WTC11 (cell line): ENCODE data around the gene PCDHA3.
"Not testable (repeated sequence)": the region's sequence is repeated elsewhere in the genome, so short reads cannot be mapped to it uniquely, and the experiment has no call there.

Experiments used
- ESRRA ChIP-seq: sonication (generic); formaldehyde crosslinking; IDR thresholded peaks from 2 replicates; pipeline ENCODE4 v1.8.1; 2022; ENCODE audit warnings: mild to moderate bottlenecking, missing genetic modification reagents, borderline replicate concordance
- ETV6 ChIP-seq: sonication (generic); formaldehyde crosslinking; IDR thresholded peaks from 2 replicates; pipeline ENCODE4 v1.8.1; 2022; ENCODE audit warnings: mild to moderate bottlenecking, missing genetic modification reagents
- ZBTB21 ChIP-seq: sonication (generic); formaldehyde crosslinking; IDR thresholded peaks from 2 replicates; pipeline ENCODE4 v1.8.1; 2023; ENCODE audit warnings: mild to moderate bottlenecking, missing genetic modification reagents, borderline replicate concordance
- ZNF416 ChIP-seq: fragments of 250-450 bp; sonication (Bioruptor Pico); IDR thresholded peaks from 2 replicates; pipeline ENCODE4 v1.9.0; 2021; ENCODE audit warnings: mild to moderate bottlenecking, inconsistent platforms
- TF ChIP-seq, protein P1 (sequence below): sonication (generic); formaldehyde crosslinking; IDR thresholded peaks from 2 replicates; pipeline ENCODE4 v1.8.1; 2023; ENCODE audit warnings: mild to moderate bottlenecking, missing genetic modification reagents
- TF ChIP-seq, protein P2 (sequence below): sonication (generic); formaldehyde crosslinking; IDR thresholded peaks from 2 replicates; pipeline ENCODE4 v1.8.1; 2023; ENCODE audit warnings: mild to moderate bottlenecking, missing genetic modification reagents
- TF ChIP-seq, protein P3 (sequence below): sonication (generic); formaldehyde crosslinking; conservative IDR thresholded peaks from 2 replicates; pipeline ENCODE4 v1.8.1; 2023; ENCODE audit warnings: mild to moderate bottlenecking, low read depth, missing genetic modification reagents, moderate library complexity
- TF ChIP-seq, protein P4 (sequence below): sonication (generic); formaldehyde crosslinking; conservative IDR thresholded peaks from 2 replicates; pipeline ENCODE4 v1.8.1; 2022; ENCODE audit warnings: mild to moderate bottlenecking, missing genetic modification reagents
- TF ChIP-seq, protein P5 (sequence below): sonication (generic); formaldehyde crosslinking; IDR thresholded peaks from 2 replicates; pipeline ENCODE4 v1.8.1; 2023; ENCODE audit warnings: mild to moderate bottlenecking, missing genetic modification reagents, moderate library complexity
- TF ChIP-seq, protein P6 (sequence below): fragments of 200-600 bp; IDR thresholded peaks from 2 replicates; pipeline ENCODE4 v1.8.0; 2022; ENCODE audit warnings: antibody characterized with exemption

DNA sequence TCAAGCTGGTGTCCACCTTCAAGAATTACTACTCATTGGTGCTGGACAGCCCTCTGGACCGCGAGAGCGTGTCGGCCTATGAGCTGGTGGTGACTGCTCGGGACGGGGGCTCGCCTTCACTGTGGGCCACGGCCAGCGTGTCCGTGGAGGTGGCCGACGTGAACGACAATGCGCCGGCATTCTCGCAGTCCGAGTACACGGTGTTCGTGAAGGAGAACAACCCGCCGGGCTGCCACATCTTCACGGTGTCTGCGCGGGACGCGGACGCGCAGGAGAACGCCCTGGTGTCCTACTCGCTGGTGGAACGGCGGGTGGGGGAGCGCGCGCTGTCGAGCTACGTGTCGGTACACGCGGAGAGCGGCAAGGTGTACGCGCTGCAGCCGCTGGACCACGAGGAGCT, 1.5 kb downstream of the PCDHA3 start:
- TF ChIP-seq, protein P1, sequence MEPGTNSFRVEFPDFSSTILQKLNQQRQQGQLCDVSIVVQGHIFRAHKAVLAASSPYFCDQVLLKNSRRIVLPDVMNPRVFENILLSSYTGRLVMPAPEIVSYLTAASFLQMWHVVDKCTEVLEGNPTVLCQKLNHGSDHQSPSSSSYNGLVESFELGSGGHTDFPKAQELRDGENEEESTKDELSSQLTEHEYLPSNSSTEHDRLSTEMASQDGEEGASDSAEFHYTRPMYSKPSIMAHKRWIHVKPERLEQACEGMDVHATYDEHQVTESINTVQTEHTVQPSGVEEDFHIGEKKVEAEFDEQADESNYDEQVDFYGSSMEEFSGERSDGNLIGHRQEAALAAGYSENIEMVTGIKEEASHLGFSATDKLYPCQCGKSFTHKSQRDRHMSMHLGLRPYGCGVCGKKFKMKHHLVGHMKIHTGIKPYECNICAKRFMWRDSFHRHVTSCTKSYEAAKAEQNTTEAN (CRISPR knock-in tag): not testable (repeated sequence)
- TF ChIP-seq ETV6; ZNF416 (CRISPR knock-in tag); ESRRA; ZBTB21 (CRISPR knock-in tag): not testable (repeated sequence)
- TF ChIP-seq, protein P2, sequence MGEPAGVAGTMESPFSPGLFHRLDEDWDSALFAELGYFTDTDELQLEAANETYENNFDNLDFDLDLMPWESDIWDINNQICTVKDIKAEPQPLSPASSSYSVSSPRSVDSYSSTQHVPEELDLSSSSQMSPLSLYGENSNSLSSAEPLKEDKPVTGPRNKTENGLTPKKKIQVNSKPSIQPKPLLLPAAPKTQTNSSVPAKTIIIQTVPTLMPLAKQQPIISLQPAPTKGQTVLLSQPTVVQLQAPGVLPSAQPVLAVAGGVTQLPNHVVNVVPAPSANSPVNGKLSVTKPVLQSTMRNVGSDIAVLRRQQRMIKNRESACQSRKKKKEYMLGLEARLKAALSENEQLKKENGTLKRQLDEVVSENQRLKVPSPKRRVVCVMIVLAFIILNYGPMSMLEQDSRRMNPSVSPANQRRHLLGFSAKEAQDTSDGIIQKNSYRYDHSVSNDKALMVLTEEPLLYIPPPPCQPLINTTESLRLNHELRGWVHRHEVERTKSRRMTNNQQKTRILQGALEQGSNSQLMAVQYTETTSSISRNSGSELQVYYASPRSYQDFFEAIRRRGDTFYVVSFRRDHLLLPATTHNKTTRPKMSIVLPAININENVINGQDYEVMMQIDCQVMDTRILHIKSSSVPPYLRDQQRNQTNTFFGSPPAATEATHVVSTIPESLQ (CRISPR knock-in tag): not testable (repeated sequence)
- TF ChIP-seq, protein P3, sequence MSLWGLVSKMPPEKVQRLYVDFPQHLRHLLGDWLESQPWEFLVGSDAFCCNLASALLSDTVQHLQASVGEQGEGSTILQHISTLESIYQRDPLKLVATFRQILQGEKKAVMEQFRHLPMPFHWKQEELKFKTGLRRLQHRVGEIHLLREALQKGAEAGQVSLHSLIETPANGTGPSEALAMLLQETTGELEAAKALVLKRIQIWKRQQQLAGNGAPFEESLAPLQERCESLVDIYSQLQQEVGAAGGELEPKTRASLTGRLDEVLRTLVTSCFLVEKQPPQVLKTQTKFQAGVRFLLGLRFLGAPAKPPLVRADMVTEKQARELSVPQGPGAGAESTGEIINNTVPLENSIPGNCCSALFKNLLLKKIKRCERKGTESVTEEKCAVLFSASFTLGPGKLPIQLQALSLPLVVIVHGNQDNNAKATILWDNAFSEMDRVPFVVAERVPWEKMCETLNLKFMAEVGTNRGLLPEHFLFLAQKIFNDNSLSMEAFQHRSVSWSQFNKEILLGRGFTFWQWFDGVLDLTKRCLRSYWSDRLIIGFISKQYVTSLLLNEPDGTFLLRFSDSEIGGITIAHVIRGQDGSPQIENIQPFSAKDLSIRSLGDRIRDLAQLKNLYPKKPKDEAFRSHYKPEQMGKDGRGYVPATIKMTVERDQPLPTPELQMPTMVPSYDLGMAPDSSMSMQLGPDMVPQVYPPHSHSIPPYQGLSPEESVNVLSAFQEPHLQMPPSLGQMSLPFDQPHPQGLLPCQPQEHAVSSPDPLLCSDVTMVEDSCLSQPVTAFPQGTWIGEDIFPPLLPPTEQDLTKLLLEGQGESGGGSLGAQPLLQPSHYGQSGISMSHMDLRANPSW (CRISPR knock-in tag): not testable (repeated sequence)
- TF ChIP-seq, protein P4, sequence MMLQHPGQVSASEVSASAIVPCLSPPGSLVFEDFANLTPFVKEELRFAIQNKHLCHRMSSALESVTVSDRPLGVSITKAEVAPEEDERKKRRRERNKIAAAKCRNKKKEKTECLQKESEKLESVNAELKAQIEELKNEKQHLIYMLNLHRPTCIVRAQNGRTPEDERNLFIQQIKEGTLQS: not testable (repeated sequence)
- TF ChIP-seq, protein P5, sequence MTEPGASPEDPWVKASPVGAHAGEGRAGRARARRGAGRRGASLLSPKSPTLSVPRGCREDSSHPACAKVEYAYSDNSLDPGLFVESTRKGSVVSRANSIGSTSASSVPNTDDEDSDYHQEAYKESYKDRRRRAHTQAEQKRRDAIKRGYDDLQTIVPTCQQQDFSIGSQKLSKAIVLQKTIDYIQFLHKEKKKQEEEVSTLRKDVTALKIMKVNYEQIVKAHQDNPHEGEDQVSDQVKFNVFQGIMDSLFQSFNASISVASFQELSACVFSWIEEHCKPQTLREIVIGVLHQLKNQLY (CRISPR knock-in tag): not testable (repeated sequence)
- TF ChIP-seq, protein P6, sequence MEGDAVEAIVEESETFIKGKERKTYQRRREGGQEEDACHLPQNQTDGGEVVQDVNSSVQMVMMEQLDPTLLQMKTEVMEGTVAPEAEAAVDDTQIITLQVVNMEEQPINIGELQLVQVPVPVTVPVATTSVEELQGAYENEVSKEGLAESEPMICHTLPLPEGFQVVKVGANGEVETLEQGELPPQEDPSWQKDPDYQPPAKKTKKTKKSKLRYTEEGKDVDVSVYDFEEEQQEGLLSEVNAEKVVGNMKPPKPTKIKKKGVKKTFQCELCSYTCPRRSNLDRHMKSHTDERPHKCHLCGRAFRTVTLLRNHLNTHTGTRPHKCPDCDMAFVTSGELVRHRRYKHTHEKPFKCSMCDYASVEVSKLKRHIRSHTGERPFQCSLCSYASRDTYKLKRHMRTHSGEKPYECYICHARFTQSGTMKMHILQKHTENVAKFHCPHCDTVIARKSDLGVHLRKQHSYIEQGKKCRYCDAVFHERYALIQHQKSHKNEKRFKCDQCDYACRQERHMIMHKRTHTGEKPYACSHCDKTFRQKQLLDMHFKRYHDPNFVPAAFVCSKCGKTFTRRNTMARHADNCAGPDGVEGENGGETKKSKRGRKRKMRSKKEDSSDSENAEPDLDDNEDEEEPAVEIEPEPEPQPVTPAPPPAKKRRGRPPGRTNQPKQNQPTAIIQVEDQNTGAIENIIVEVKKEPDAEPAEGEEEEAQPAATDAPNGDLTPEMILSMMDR: not testable (repeated sequence)
